Fibroblast of peridontal ligament (primary cell): ENCODE measurements around the gene ZNF581.

Experiments
- DNase-seq: peaks from one replicate; pipeline ENCODE4 v3.0.0-alpha.2; 2010; ENCODE audit errors: extremely low read depth

Gene ZNF581

GRCh38 chr19:55643003-55643886, at the start of gene ZNF581:
Gene ZNF581 (plus strand): TSS chr19:55643649. CDS start chr19:55644572, 923 bp downstream.
- peak; percentile 67 for DNase-seq

DNA sequence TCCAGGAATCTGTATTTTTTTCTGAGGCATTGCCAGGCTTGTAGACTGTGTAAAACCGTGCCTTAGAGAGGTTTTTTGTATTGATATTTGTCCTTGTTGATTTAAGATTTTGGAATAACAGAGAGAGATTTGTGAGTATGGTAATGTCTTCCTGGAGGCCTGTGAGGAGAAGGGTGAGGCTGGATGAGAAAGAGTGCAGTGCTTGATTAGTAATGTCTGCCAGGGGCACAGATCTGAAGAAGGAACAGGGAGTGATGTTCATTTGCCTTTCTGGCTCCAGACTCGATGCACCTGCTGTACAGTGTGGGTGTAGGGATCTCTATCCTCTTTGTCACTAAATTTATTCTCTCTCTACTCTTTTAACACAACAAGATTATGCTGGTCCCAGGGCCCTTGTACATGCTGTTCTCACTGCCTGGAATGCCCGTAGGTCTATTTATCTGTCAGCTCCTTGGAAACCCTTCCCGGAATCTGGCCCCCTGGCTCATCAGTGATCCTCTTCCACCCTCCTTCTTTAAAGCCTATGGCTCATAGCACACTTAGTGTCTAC, 48.4 kb upstream of the ZNF581 start:
- DNase-seq, result no peak

GRCh38 chr19:55596304-55596703, 47.1 kb upstream of the ZNF581 start:
- DNase-seq, result no peak

DNA sequence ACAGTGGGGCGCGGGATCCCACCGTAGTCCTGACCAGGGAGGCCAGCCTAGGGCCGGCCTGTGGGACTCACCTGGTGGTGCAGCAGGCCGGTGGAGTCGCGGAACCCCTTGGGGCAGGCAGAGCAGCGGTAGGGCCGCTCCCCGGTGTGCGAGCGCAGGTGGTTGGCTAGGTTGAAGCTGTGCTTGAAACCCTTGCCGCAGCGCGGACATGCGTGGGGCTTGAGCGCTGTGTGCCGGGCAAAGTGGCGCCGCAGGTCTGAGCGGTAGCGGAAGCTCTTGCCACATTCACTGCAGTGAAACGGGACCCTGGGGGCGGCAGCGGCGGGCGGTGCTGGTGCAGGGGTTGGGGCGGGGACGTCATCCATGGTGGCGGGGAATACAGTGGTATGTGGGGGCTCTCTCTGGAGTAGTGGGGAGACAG, 45.9 kb upstream of the ZNF581 start:
- no peak for DNase-seq

- DNase-seq, result no peak
Measured at GRCh38 chr19:55598034-55598433, 45.4 kb upstream of the ZNF581 start.

DNA sequence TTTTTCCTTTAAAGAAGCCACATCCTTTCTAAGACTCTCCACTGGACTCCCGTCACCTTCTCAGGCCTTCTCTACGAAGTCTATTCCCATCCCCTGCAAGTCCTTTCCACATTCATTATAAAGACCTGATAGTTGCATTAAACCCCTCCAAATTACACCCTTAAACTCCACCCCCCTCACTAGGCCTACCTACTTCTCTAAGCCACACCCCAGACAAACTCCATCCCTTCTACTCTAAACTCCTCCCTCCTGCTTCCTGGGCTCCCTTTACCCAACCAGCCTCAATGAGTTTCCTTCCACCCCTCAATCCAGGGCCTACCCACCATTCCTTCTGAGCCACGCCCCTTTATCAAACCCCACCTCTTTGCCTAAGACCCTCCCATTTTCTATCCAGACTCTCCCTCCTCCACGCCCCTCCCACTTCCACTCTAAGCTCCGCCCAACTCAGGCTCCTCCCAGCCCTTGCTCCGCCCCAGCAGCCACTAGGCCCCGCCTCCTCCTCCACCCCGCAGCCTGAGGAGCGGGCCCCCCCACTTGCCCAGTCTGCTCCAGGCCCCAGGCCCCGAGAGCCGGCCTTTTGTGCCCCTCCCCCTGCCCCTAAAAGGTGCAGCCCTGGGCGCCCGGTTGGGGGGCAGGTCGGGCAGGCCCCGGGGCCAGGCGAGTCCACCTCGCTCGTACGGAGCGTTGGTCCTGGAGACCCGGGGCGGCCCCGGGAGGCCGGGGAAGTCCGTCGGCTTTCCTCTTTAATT, 44.6 kb upstream of the ZNF581 start:
- DNase-seq, result peak; percentile 96

- peak; percentile 99 for DNase-seq
Measured at GRCh38 chr19:55599468-55599841, 44.0 kb upstream of the ZNF581 start, which contains the start of gene FIZ1. Gene FIZ1 (minus strand): TSS chr19:55599517. CDS start chr19:55597865, 1,652 bp downstream.

DNA sequence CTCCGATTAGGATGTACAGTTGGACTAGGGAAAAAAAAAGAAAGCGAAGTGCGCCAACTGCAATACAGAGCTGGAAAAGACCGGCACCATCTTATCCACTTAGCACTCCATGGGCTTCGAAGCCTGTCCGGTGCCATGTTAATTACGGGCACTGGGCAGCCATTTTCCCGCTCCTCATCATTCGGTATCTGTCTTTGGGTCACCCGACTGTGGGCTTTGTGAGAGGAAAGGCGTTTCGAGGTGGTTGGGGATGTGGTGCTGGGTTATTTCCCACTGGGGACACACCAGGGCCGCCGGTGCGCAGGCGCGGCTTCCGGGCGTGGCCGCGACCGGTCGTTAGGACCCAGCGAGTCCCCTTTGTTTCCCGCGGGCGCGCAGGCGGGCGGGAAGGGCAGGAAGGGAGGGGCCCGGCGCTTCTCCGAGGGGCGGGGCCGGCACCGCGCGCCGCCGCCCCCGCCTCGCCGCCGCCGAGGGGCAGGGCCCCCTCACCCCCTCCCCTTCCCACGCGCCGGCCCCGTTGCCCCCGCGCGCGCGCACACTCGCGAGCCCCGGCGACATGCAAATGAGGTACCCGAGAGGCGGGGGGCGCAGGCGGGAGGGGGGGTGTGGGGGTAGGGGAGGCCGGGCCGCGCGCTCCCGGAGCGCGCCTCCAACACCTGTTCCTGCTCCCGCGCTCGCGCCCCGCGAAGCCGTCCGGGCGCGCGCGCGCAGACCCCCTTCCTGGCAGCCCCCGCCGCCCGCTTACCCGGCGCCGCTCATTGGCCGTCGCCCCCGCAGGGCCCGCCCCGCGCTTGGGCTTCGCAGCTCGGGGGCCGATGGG, 43.4 kb upstream of the ZNF581 start, which contains the start of gene ZNF524:
TSS of gene ZNF524 (plus strand) at position 447 of the 820 bp plus-strand sequence. CDS start 1,825 bp downstream, outside the sequence.
- peak; percentile 88 for DNase-seq

GRCh38 chr19:55600662-55601028, 42.8 kb upstream of the ZNF581 start:
- DNase-seq, result no peak

GRCh38 chr19:55601084-55601483, 42.4 kb upstream of the ZNF581 start:
- no peak for DNase-seq

- DNase-seq, result no peak
Measured at GRCh38 chr19:55602104-55603001, 41.1 kb upstream of the ZNF581 start.

DNA sequence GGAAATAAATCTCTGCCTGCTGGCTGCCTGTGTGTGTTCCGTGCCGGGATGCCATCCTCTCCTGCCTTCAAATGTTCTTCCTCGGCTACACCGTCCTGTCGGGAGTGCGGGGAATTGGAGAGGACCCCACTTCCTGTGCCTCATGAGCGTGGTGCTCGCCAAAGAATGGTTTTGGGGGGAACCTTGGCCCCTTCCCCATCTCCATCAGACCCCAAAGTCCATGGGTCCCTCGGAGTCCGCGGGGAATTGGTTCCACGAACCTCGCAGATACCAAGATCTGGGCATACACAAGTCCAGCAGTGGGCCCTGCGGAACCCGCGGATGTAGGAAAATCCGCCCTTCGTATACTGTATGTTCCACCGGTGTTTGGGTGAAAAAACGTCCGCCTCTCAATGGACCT, 40.3 kb upstream of the ZNF581 start:
- no peak for DNase-seq

- DNase-seq, result no peak
Measured at GRCh38 chr19:55603581-55604292, 39.7 kb upstream of the ZNF581 start.

DNA sequence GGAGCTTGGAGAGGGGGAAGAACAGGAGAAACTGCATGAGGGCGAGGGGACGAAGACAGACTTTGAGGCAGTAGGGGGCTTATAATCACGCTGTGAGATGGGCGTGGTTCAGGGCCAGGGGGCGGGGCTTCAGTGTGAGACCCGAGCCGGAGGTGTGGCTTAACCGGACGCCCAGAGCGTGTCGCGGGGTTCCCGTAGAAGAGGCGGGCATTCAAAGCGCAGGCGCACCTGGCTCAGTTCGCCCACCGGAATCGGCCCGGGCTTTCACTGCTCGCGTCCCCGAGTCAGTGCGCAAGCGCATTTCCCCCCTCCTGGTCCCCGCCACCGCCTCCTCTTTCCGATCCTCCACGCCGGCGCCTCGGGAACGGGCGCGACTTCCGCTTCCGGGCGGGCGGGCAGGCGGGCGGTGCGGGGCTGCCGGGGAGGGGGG, 38.2 kb upstream of the ZNF581 start:
- peak; percentile 95 for DNase-seq

DNA sequence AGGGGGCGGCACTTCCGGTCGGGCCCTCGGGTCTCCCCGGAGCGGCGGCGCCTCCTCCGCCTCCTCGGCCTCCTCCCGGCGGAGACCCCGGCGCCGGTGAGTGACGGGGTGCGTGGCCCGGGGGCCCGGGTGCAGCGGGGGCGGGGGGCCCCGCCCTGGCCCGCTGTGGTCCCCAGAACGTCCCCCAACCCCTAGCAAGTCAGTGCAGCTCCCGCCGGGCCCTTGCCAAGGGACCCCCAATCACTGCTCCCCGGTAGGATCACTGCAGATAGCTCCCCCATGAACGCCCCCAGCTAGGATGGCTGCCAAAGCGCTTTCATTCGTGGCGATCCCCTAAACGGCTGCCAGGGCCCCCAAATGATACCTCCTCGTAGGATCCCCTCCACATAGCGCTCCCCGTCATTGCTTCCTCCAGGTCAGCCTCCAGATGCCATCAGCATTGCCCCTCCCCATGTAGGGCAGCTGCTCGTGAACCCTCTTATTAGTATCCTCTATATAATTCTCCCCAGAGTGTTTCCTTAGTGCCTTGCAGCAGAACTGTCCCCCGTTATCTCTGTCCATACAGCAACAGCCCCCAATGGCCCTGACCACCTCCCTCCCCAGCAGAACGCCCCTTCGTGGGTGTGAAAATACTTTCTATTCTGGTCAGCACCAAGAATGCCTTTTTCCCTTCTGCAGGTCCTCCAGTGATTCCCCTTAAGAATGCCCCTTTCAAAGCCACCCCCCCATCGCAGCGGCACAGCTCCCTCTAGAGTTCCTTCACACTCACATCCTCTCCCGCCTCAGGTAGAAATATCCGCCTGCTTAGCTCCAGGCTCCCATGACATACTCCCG, 37.6 kb upstream of the ZNF581 start, which contains the start of gene ZNF865:
TSS of gene ZNF865 (plus strand) at position 11 of the 834 bp plus-strand sequence. CDS start 7,972 bp downstream, outside the sequence.
- peak; percentile 78 for DNase-seq

GRCh38 chr19:55606471-55606787, 37.0 kb upstream of the ZNF581 start:
- no peak for DNase-seq

DNA sequence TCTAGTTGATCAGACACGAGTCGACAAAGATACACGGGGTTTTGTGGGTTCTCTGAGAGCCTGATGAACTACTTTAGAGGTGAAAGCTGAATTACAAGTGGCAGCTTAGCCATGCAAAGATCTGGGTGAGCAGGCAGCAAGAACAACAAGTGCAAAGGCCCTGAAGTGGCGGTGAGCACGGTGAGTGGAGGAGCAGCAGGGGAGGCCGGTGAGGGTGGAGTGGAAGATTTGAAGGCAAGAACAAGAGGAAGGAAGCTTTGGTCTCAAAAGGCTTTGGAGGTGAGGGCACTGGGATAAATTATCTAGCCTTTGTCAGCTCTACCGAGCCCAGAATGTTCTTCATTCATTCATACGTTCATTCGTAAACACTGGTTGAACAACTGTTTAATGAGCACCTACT, 36.6 kb upstream of the ZNF581 start:
- DNase-seq, result no peak

- no peak for DNase-seq
Measured at GRCh38 chr19:55609326-55609725, 34.1 kb upstream of the ZNF581 start.
